ENCODE data around the gene PAX8. TPM values are rescaled to one million over a fixed set of nuclear protein-coding genes. Genes with fewer than 3 reads are reported as not detected.

The PAX8 gene
- total and polyA plus RNA-seq, 2 experiments from 2014 or later = 0.21 to 0.32 TPM

DNA sequence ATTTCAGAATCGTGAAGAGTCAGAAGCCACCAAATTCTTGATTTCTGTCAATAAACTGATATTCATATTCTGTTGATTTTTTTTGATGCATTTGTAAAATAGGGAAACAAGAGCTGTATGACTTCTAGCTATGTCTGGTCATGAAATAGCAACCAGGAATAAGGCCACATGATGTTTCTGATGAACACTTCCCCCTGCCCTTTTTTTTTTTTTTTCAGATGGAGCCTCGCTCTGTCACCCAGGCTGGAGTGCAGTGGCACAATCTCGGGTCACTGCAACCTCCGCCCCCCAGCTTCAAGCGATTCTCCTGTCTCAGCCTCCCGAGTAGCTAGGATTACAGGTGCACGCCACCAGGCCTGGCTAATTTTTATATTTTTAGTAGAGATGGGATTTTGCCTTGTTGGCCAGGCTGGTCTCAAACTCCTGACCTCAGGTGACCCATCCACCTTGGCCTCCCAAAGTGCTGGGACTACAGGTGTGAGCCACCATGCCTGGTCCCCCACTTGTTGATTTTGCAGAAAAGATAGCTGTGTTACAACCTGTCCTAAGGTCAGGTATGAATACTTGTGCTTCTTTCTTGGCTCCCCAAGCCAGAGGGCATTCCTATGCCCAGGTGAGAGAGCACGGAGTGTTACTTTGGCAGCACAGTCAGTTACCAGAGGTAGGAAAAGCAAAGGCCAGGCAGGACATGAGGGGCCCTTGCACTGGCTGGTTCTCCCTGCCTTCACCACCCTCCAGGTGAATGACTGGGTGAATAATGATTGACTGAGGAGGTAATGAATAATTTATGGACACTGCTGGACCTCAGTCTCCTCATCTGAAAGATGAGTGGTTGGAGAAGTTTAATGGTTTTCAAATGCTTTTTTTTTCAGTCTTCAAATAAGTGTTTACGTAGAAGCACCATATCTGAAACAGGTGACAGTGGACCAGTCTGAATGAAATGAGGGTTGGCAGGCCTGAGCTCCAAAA is 39.6 kb downstream of the PAX8 start (continued):
- TF ChIP-seq, protein P1, sequence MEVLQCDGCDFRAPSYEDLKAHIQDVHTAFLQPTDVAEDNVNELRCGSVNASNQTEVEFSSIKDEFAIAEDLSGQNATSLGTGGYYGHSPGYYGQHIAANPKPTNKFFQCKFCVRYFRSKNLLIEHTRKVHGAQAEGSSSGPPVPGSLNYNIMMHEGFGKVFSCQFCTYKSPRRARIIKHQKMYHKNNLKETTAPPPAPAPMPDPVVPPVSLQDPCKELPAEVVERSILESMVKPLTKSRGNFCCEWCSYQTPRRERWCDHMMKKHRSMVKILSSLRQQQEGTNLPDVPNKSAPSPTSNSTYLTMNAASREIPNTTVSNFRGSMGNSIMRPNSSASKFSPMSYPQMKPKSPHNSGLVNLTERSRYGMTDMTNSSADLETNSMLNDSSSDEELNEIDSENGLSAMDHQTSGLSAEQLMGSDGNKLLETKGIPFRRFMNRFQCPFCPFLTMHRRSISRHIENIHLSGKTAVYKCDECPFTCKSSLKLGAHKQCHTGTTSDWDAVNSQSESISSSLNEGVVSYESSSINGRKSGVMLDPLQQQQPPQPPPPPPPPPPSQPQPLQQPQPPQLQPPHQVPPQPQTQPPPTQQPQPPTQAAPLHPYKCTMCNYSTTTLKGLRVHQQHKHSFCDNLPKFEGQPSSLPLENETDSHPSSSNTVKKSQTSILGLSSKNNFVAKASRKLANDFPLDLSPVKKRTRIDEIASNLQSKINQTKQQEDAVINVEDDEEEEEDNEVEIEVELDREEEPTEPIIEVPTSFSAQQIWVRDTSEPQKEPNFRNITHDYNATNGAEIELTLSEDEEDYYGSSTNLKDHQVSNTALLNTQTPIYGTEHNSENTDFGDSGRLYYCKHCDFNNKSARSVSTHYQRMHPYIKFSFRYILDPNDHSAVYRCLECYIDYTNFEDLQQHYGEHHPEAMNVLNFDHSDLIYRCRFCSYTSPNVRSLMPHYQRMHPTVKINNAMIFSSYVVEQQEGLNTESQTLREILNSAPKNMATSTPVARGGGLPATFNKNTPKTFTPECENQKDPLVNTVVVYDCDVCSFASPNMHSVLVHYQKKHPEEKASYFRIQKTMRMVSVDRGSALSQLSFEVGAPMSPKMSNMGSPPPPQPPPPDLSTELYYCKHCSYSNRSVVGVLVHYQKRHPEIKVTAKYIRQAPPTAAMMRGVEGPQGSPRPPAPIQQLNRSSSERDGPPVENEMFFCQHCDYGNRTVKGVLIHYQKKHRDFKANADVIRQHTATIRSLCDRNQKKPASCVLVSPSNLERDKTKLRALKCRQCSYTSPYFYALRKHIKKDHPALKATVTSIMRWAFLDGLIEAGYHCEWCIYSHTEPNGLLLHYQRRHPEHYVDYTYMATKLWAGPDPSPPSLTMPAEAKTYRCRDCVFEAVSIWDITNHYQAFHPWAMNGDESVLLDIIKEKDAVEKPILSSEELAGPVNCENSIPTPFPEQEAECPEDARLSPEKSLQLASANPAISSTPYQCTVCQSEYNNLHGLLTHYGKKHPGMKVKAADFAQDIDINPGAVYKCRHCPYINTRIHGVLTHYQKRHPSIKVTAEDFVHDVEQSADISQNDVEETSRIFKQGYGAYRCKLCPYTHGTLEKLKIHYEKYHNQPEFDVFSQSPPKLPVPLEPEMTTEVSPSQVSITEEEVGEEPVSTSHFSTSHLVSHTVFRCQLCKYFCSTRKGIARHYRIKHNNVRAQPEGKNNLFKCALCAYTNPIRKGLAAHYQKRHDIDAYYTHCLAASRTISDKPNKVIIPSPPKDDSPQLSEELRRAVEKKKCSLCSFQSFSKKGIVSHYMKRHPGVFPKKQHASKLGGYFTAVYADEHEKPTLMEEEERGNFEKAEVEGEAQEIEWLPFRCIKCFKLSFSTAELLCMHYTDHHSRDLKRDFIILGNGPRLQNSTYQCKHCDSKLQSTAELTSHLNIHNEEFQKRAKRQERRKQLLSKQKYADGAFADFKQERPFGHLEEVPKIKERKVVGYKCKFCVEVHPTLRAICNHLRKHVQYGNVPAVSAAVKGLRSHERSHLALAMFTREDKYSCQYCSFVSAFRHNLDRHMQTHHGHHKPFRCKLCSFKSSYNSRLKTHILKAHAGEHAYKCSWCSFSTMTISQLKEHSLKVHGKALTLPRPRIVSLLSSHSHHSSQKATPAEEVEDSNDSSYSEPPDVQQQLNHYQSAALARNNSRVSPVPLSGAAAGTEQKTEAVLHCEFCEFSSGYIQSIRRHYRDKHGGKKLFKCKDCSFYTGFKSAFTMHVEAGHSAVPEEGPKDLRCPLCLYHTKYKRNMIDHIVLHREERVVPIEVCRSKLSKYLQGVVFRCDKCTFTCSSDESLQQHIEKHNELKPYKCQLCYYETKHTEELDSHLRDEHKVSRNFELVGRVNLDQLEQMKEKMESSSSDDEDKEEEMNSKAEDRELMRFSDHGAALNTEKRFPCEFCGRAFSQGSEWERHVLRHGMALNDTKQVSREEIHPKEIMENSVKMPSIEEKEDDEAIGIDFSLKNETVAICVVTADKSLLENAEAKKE (CRISPR knock-in tag; IDR thresholded peaks at IDR 0.05) = no peak
- TF ChIP-seq REST (IDR thresholded peaks at IDR 0.05; ENCODE audit: unreplicated experiment) = no peak

- Histone ChIP-seq H3K27me3 (ENCODE audit: insufficient read depth) (no peaks in the 10 kb centered on the region), H3K9me2 (ENCODE audit: insufficient read depth) (no peaks in the 10 kb centered on the region), H3K27ac (ENCODE audit: low read depth) (no peak overlapping the region), H3K4me2 (no peak overlapping the region), H2AFZ (no peak overlapping the region), H3K4me1 (ENCODE audit: insufficient read depth) (no peaks in the 10 kb centered on the region), H3K79me2 (replicated peaks; ENCODE audit: insufficient read depth) (0 out of 2 replicates have a peak, but pooled peaks cover 9% of the 10 kb centered on the region), H4K20me1 (replicated peaks; ENCODE audit: insufficient read depth) (no peaks in the 10 kb centered on the region), H3K4me3 (no peak overlapping the region), H3F3A (replicated peaks; ENCODE audit: low read depth) (no peaks in the 10 kb centered on the region), H3K36me3 (ENCODE audit: insufficient read depth) (no peaks in the 10 kb centered on the region)
- Mint-ChIP-seq H3K4me1 (peaks cover 7% of the 10 kb centered on the region; the same call in 2 of the 3 replicates), H3K4me3 (no peak overlapping the region), H3K27me3 (ENCODE audit: insufficient read depth, low read depth, poor library complexity) (peaks cover 6% of the 10 kb centered on the region), H3K9me3 (no peaks in the 10 kb centered on the region; the same call in 2 of the 3 replicates), H3K27ac (no peak overlapping the region), H3K36me3 (ENCODE audit: low read depth) (no peaks in the 10 kb centered on the region)
- DNase-seq (ENCODE audit: low spot score) = no peak
- no peak for ATAC-seq
- TF ChIP-seq ZNF331 (CRISPR knock-in tag; IDR thresholded peaks at IDR 0.05; ENCODE audit: low read depth) = no peak
Observed at GRCh38 chr2:113237604-113238160, 41.0 kb downstream of the PAX8 start.

All from GM23338 (cell line).